WERI-Rb-1 (cell line): ENCODE results near the gene DOP1B.
"Not testable (repeated sequence)": the region's sequence is repeated elsewhere in the genome, so short reads cannot be mapped to it uniquely, and the experiment has no call there.

Experiments
- DNase-seq: peaks from one replicate; pipeline ENCODE4 v3.0.0-alpha.2; 2020
- H3K27ac ChIP-seq: fragments of 250-450 bp; sonication (Bioruptor Pico); 2 replicates; pipeline ENCODE4 v1.5.1; 2020; ENCODE audit warnings: mild to moderate bottlenecking, moderate library complexity
- H3K27me3 ChIP-seq: fragments of 250-450 bp; sonication (Bioruptor Pico); 2 replicates; pipeline ENCODE4 v1.5.1; 2021; ENCODE audit warnings: mild to moderate bottlenecking, low read depth, moderate library complexity; ENCODE audit not compliant: insufficient read depth, severe bottlenecking
- H3K36me3 ChIP-seq: fragments of 250-450 bp; sonication (Bioruptor Pico); 2 replicates; pipeline ENCODE4 v1.5.1; 2020; ENCODE audit warnings: mild to moderate bottlenecking, moderate library complexity
- H3K4me3 ChIP-seq: 2 replicates; pipeline ENCODE4 v1.5.1; 2011; ENCODE audit warnings: low read depth, mild to moderate bottlenecking, control low read depth, low read length
- H3K9me3 ChIP-seq: fragments of 250-450 bp; sonication (Bioruptor Pico); 2 replicates; pipeline ENCODE4 v1.5.1; 2021; ENCODE audit warnings: mild to moderate bottlenecking, moderate library complexity; ENCODE audit not compliant: severe bottlenecking
- CTCF ChIP-seq: IDR thresholded peaks from 2 replicates; pipeline ENCODE4 v1.5.1; 2011; ENCODE audit warnings: low read depth, mild to moderate bottlenecking, control low read depth, inconsistent platforms, low read length

DOP1B gene

GRCh38 chr21:36193200-36193599 lies 36.6 kb downstream of the DOP1B start:
- H3K36me3 ChIP-seq: no peaks in the 10 kb centered on the region
- no peak overlapping the region for H3K4me3 ChIP-seq
- no peaks in the 10 kb centered on the region for H3K27me3 ChIP-seq
- H3K9me3 ChIP-seq: no peaks in the 10 kb centered on the region
- no peak overlapping the region for H3K27ac ChIP-seq
- no peak for TF ChIP-seq CTCF
- no peak for DNase-seq

DNA sequence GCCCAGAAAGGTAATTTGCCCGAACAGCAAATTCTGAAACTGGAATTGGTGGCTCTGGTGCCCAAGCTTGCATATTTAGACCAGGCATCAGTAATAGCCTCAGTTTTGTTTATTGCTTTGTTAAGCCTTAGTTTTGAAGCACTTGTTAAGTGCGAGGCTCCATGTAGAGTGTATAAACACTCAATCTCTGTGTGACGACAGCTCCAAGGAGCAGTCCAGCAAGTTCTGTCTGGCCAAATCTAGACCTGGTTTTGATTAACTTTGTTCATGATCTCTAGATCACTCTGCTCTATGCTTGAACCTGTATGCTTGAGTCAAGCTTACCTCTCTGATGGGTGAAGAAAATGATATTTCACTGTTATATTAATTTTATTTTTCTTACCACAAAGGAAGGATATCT lies 37.4 kb downstream of the DOP1B start:
- Histone ChIP-seq H3K27ac (no peak overlapping the region), H3K4me3 (no peak overlapping the region), H3K36me3 (peaks cover 6% of the 10 kb centered on the region), H3K9me3 (no peaks in the 10 kb centered on the region), H3K27me3 (no peaks in the 10 kb centered on the region)
- no peak for DNase-seq
- no peak for TF ChIP-seq CTCF

- Histone ChIP-seq H3K36me3 (peaks cover 13% of the 10 kb centered on the region), H3K27me3 (no peaks in the 10 kb centered on the region), H3K27ac (no peak overlapping the region), H3K4me3 (no peak overlapping the region), H3K9me3 (no peaks in the 10 kb centered on the region)
- no peak for TF ChIP-seq CTCF
- no peak for DNase-seq
Observed at GRCh38 chr21:36195613-36196012, 39.0 kb downstream of the DOP1B start.

DNA sequence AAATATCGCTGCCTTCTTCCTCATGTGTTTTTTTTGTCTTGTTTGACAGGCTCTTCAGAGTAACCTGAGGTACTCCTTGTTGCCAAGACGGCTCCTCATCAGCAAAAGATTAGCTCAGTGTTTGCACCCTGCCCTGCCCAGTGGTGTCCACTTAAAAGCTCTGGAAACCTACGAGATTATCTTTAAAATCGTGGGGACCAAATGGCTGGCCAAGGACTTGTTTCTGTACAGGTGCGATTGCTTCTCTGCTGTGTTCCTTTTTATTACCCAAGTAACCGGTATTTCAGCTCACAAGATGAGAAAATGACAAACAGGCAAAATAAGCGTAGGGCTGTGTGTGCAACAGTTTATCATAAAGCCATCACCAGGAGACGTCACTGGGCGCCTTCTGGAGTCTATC lies 42.4 kb downstream of the DOP1B start:
- DNase-seq: no peak
- no peaks in the 10 kb centered on the region for H3K9me3 ChIP-seq
- no peak overlapping the region for H3K4me3 ChIP-seq
- peaks cover 32% of the 10 kb centered on the region for H3K36me3 ChIP-seq
- TF ChIP-seq CTCF: no peak
- H3K27me3 ChIP-seq: no peaks in the 10 kb centered on the region
- H3K27ac ChIP-seq: no peak overlapping the region

DNA sequence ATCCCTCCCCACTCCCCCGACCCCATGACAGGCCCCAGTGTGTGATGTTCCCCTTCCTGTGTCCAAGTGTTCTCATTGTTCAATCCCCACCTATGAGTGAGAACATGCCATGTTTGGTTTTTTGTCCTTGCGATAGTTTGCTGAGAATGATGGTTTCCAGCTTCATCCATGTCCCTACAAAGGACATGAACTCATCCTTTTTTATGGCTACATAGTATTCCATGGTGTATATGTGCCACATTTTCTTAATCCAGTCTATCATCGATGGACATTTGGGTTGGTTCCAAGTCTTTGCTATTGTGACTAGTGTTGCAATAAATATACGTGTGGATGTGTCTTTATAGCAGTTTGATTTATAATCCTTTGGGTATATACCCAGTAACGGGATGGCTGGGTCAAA lies 43.0 kb downstream of the DOP1B start:
- H3K27me3 ChIP-seq, H3K9me3 ChIP-seq, H3K27ac ChIP-seq, DNase-seq, H3K4me3 ChIP-seq: not testable (repeated sequence)
- H3K36me3 ChIP-seq: peaks cover 32% of the 10 kb centered on the region

DNA sequence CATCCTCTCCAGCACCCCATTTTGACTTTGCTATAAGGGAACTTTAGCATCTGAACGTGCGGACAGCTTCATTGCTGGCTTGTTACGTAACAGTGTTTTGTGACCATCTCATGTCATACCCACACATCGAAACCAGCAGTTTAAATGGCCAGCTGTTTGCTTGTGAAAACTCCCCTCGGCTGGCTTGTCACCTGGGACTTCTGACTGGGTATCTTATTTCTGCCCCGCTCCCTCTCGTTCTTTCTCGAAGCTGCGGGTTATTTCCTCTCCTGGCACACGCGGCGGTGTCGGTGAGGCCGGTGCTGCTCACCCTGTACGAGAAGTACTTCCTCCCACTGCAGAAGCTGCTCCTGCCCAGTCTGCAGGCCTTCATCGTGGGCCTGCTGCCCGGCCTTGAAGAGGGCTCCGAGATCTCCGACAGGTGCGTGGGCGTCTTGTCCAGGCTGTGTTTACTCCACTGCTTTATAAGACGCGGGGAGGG lies 43.5 kb downstream of the DOP1B start:
- Histone ChIP-seq H3K27ac (no peak overlapping the region), H3K4me3 (no peak overlapping the region), H3K36me3 (peaks cover 32% of the 10 kb centered on the region), H3K27me3 (no peaks in the 10 kb centered on the region), H3K9me3 (no peaks in the 10 kb centered on the region)
- no peak for TF ChIP-seq CTCF
- no peak for DNase-seq
